GM18907 (cell line): ENCODE measurements around the gene POLE2.
"Not testable (repeated sequence)": the region's sequence is repeated elsewhere in the genome, so short reads cannot be mapped to it uniquely, and the experiment has no call there.

Source experiments
- ATAC-seq: cut with Tn5 transposase; IDR thresholded peaks from one replicate; pipeline ENCODE4 v1.9.1; 2021; ENCODE audit warnings: mild to moderate bottlenecking, moderate library complexity; ENCODE audit not compliant: unreplicated experiment

POLE2 gene

DNA sequence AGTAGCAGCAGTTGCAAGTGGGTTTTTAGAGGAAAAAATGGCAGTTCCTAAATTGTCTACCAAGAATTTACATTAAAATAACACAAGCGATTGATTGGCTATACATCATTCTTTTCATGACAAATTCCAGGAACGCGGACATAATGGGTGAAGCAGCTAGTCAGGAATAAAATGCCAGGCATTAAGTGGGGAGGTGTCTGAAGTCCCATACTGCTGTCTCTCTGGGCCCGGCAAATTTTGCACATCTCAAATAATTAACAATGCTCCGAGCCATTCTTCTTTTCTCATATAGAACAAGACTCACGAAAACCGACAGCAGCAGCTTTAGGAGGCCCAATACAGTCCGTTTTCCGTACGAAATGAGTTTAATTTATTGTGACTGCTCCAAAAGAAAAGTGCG lies 68.3 kb downstream of the POLE2 start:
- ATAC-seq = no peak

GRCh38 chr14:49619273-49619672 lies 68.7 kb downstream of the POLE2 start:
- ATAC-seq = not testable (repeated sequence)

GRCh38 chr14:49617852-49618519 lies 70.0 kb downstream of the POLE2 start:
- ATAC-seq = no peak

DNA sequence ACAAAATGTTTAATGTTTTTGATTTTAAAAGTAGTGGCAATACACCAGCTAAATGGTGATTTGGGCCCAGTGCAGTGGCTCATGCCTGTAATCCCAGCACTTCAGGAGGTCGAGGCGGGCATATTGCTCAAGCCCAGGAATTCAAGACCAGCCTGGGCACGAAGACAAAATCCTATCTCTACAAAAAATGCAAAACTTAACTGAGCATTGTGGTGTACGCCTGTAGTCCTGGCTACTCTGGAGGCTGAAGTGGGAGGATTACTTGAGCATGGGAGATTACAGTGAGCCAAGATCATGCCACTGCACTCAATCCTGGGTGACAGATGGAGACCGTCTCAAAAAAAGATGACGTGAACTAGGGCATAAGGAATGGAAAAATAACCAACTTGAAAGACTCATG lies 72.2 kb downstream of the POLE2 start:
- ATAC-seq = no peak

- no peak for ATAC-seq
These were observed 73.8 kb downstream of the POLE2 start for GRCh38 chr14:49614196-49614595.

DNA sequence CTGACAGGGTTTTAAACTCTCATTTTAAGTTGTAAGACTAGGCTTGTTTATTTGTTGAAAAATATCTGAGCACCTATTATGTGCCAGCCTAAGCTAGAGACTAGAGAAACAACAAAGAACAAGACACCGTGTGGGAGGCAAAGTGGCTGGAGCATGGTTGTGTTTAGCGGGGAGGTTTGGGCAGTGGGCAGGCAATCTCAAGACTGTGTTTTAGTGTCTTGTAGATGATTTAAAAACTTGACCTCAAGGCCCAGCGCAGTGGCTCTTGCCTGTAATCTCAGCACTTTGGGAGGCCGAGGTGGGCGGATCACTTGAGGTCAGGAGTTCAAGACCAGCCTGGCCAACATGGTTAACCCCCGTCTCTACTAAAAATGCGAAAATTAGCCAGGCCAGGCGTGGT lies 75.3 kb downstream of the POLE2 start:
- ATAC-seq = no peak

DNA sequence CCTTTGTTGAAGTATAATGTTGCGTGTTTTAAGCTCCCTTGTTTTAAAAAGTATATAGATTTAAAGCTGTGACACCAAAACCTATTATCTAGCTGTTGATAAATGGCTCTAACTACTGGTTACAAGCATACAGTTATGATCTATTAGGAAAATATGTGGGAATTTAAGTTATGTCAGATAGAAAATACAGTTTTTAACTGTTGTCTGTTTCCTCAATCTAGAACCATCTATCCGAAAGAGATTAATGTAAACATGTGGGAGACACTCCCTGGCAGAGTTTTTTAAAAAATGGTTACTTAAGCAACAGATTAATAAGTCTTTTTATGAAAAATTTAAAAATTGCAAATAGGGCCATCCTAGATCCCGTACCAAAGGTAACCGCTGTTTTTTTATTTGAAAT lies 75.8 kb downstream of the POLE2 start:
- ATAC-seq = no peak

DNA sequence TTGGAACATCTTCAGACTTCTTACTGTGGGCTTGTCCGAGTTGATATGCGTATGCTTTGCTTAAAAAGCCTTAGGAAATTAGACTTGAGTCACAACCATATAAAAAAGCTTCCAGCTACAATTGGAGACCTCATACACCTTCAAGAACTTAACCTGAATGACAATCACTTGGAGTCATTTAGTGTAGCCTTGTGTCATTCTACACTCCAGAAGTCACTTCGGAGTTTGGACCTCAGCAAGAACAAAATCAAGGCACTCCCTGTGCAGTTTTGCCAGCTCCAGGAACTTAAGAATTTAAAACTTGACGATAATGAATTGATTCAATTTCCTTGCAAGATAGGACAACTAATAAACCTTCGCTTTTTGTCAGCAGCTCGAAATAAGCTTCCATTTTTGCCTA lies 80.4 kb downstream of the POLE2 start:
- ATAC-seq = no peak

DNA sequence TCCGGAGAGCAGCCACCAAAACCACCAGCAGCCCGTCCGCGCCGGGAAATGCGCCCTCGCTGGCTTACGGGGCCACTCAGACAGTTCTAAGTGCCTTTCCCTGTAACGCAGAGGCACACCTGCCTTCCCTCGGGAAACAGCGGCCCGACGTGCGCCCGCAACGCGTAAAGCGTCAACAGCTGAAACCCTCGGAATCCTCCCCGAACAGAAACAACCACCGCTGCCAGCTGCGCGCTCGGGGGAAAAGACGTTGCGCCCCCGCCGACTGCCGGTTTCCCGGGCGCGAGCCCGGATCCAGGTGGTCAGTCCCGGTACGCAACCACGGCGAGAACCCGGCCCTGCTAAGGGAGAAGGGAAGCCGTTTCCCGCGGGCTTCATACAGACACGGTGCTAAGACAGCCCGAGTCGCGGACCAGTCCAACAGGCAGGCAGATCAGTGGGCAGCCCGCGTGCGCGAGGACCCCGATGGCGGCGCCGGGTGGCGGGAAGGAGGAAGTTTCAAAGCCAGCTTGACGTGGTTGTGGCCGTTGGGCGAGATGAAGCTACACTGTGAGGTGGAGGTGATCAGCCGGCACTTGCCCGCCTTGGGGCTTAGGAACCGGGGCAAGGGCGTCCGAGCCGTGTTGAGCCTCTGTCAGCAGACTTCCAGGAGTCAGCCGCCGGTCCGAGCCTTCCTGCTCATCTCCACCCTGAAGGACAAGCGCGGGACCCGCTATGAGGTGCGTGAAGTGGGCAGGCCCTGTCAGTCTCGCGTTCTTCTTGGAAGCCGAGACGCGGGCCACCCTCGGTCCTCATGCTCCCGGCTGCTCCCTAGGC lies 89.3 kb downstream of the POLE2 start, which contains the start of gene LRR1:
Gene LRR1 (plus strand): TSS at position 456 of the 816 bp plus-strand sequence. CDS start 81 bp downstream, at position 537.
- ATAC-seq = peak; percentile 57

- peak; percentile 1 for ATAC-seq
These were observed 89.9 kb downstream of the POLE2 start for GRCh38 chr14:49598189-49598484.

DNA sequence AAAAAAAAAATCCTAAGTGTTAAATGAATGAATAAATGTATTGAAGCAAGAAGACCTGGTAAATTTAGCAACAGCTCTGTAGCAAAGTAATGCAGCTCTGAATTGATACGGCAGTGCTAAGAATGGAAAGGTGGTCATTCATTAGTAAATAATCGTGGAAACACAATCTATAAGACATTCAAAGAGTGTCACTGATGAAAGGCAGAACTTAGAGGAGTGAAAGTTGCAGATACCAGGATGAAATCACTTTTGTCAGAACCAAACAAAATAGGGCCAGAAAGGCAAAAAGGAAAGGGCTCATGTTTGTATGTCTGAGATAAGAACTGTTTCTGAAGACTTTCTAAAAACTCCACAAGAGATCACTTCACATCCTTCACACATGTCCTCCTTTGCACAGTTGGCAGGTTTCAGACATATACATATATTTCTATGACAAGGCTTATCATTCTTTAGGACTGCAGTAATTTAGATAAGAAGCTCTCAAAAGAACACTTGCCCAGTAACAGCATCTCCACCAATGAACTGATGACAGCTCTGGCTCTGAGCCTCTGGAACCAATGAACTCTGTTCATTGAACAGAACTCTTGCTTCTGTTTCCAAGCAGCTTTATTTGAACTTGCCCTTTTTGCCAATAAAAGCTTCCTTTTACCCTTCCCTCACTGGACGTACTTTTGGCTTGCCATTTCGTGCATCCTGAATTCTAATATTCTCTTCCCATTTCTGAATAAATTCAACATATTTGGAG lies 93.5 kb downstream of the POLE2 start:
- ATAC-seq = no peak
